PC-9 (cell line): Measurements from ENCODE around the gene ZDHHC20.

Experiments used
- CTCF ChIP-seq: fragments of 200-600 bp; sonication (generic); conservative IDR thresholded peaks from 2 replicates; pipeline ENCODE4 v1.6.1; 2017; ENCODE audit warnings: mixed run types, antibody characterized with exemption, mild to moderate bottlenecking, moderate library complexity
- EZH2 ChIP-seq: fragments of 200-600 bp; sonication (generic); IDR thresholded peaks from 2 replicates; pipeline ENCODE4 v1.8.0; 2017; ENCODE audit warnings: antibody characterized with exemption, low read depth

GRCh38 chr13:21347753-21348318 lies 111.3 kb downstream of the ZDHHC20 start:
- TF ChIP-seq CTCF (no peak), EZH2 (no peak)
